K562 (cell line): ENCODE measurements around the gene ATP6V0E1. TPM values are rescaled to one million over a fixed set of nuclear protein-coding genes. Genes with fewer than 3 reads are reported as not detected.
A peak's percentile ranks its signal among the peaks of the same experiment; 100 is the strongest.

ENCODE experiments used
- CBX5 ChIP-seq: IDR thresholded peaks from 2 replicates; pipeline ENCODE4 v1.6.1; 2014; ENCODE audit warnings: low read depth, borderline replicate concordance
- CREB3L1 ChIP-seq: fragments of 450-650 bp; IDR thresholded peaks from 2 replicates; pipeline ENCODE4 v1.6.1; 2014; ENCODE audit warnings: low read depth, mild to moderate bottlenecking, moderate library complexity, borderline replicate concordance
- CREBBP ChIP-seq: IDR thresholded peaks from one replicate; pipeline ENCODE4 v1.6.1; 2012; ENCODE audit warnings: low read depth, mild to moderate bottlenecking, control low read depth, inconsistent platforms, low read length
- ELK3 ChIP-seq: fragments of 450-650 bp; formaldehyde crosslinking; IDR thresholded peaks from 2 replicates; pipeline ENCODE4 v1.4.0; 2020; ENCODE audit warnings: mild to moderate bottlenecking
- MYNN ChIP-seq, 2 experiments: sonication (generic); formaldehyde crosslinking in 1 of 2; IDR thresholded peaks; 2 replicates each; pipeline versions ENCODE4 v1.5.0 to v1.6.1; 2016 to 2020; ENCODE audit warnings: antibody characterized with exemption in 1 of 2, missing genetic modification reagents in 1 of 2
- PML ChIP-seq: IDR thresholded peaks from 2 replicates; pipeline ENCODE4 v1.6.1; 2012; ENCODE audit warnings: low read length, inconsistent platforms
- PTBP1 ChIP-seq: fragments of 200-400 bp; formaldehyde crosslinking; IDR thresholded peaks from 2 replicates; pipeline ENCODE4 v1.6.1; 2017; ENCODE audit warnings: low read depth, low read length
- THRAP3 ChIP-seq: fragments of 450-650 bp; IDR thresholded peaks from 2 replicates; pipeline ENCODE4 v1.6.1; 2016; ENCODE audit warnings: mild to moderate bottlenecking, inconsistent platforms, borderline replicate concordance
- TRIM24 ChIP-seq, 2 experiments: fragments of 450-650 bp; IDR thresholded peaks; 2 replicates each; pipeline ENCODE4 v1.6.1; 2016
- UBTF ChIP-seq, 2 experiments: IDR thresholded peaks; 2 replicates each; pipeline ENCODE4 v1.6.1; 2012; ENCODE audit warnings: improper control_type of control experiment in 2 of 2, low read depth in 2 of 2, low read length in 2 of 2, borderline replicate concordance in 1 of 2
- ZHX1 ChIP-seq: fragments of 150-350 bp; conservative IDR thresholded peaks from 2 replicates; pipeline ENCODE4 v1.6.1; 2014; ENCODE audit warnings: low read length
- ZNF511 ChIP-seq: sonication (generic); formaldehyde crosslinking; IDR thresholded peaks from 2 replicates; pipeline ENCODE4 v1.8.0; 2022; ENCODE audit warnings: mild to moderate bottlenecking, missing genetic modification reagents
- ZNF518B ChIP-seq: fragments of 250-450 bp; sonication (Bioruptor Pico); IDR thresholded peaks from 2 replicates; pipeline ENCODE4 v1.5.0; 2021; ENCODE audit warnings: mild to moderate bottlenecking, moderate library complexity
- ZNF561 ChIP-seq: fragments of 450-650 bp; formaldehyde crosslinking; conservative IDR thresholded peaks from 2 replicates; pipeline ENCODE4 v1.4.0; 2020; ENCODE audit warnings: mild to moderate bottlenecking, moderate library complexity
- ZNF583 ChIP-seq: fragments of 250-450 bp; sonication (Bioruptor Pico); IDR thresholded peaks from 2 replicates; pipeline ENCODE4 v1.4.0; 2020
- ZSCAN29 ChIP-seq: fragments of 450-650 bp; IDR thresholded peaks from 2 replicates; pipeline ENCODE4 v1.6.1; 2017
- polyA plus RNA-seq, 8 experiments: library from polyadenylated mRNA; depleted of rRNA in 4 of 8; stranded (reverse) in 5 of 8; unstranded in 3 of 8; fragments of >200 nt; fragmentation: Nextera tagmentation in 2 of 8; fragmentation: Illumina TruSeq in 1 of 8; extraction: Ambion mirVana in 2 of 8; extraction: Trizol in 1 of 8; gene quantifications; 2 replicates each; pipeline versions ENCODE4 v1.2.1 to v1.2.3, GENCODE V29; 2011 to 2014; ENCODE audit warnings: inconsistent platforms in 1 of 8, missing spikeins in 1 of 8
- total RNA-seq, 7 experiments: library from RNA; depleted of rRNA in 6 of 7; stranded (reverse); fragments of >200 nt in 6 of 7; fragmentation: Illumina TruSeq in 2 of 7; extraction: Trizol in 2 of 7; gene quantifications; 2 replicates each; pipeline versions ENCODE4 v1.2.1 to v1.2.3, GENCODE V29; 2011 to 2021; ENCODE audit warnings: low replicate concordance in 1 of 7

Gene ATP6V0E1
- total and polyA plus RNA-seq, 9 of the 15 experiments (the other 6 are each of a cell fraction or from before 2014, with no cell fraction given), result 63.8 to 395 (median 112) TPM

GRCh38 chr5:173055983-173056782 lies 72.6 kb downstream of the ATP6V0E1 start, which contains the start of gene CREBRF (continued):
- no peak for TF ChIP-seq CREB3L1
- peak; percentile 70; the same call in 1 of the 2 replicates for TF ChIP-seq ZNF583 (CRISPR knock-in tag)
- TF ChIP-seq CREBBP, result no peak
- no peak for TF ChIP-seq ZNF511 (CRISPR knock-in tag)
- TF ChIP-seq ELK3 (CRISPR knock-in tag), result no peak
- no peak for TF ChIP-seq CBX5
- TF ChIP-seq ZSCAN29, result no peak
- TF ChIP-seq PTBP1, result no peak
- TF ChIP-seq ZNF518B, result no peak
- TF ChIP-seq TRIM24 (IDR thresholded peaks at IDR 0.05), result no peak
- TF ChIP-seq MYNN (IDR thresholded peaks at IDR 0.05), result no peak
- no peak for TF ChIP-seq MYNN (CRISPR knock-in tag; IDR thresholded peaks at IDR 0.05)
- no peak for TF ChIP-seq UBTF (IDR thresholded peaks at IDR 0.05; ENCODE audit: borderline replicate concordance in 1 of 2, low read depth in 2 of 2, low read length in 2 of 2)
- no peak for TF ChIP-seq ZNF561 (CRISPR knock-in tag)
- no peak for TF ChIP-seq THRAP3
- TF ChIP-seq ZHX1, result no peak
- TF ChIP-seq PML, result no peak
